Urinary bladder (tissue), 4 donors: ENCODE data around the gene TRAF4. TPM values are rescaled to one million over a fixed set of nuclear protein-coding genes. Genes with fewer than 3 reads are reported as not detected.
"Not testable (repeated sequence)": the region's sequence is repeated elsewhere in the genome, so short reads cannot be mapped to it uniquely, and the experiment has no call there.

Experiments used
- DNase-seq: peaks from one replicate; pipeline ENCODE4 v3.0.0-alpha.2; 2015; ENCODE audit errors: extremely low spot score
- H3K27ac ChIP-seq: one replicate; pipeline ENCODE4 v1.5.1; 2013; ENCODE audit warnings: low read depth, mild to moderate bottlenecking, moderate library complexity
- H3K36me3 ChIP-seq: one replicate; pipeline ENCODE4 v1.6.1; 2013; ENCODE audit warnings: mild to moderate bottlenecking, moderate library complexity; ENCODE audit not compliant: insufficient read depth
- H3K4me1 ChIP-seq: one replicate; pipeline ENCODE4 v1.6.1; 2013; ENCODE audit warnings: mild to moderate bottlenecking, moderate library complexity; ENCODE audit not compliant: insufficient read depth
- H3K4me3 ChIP-seq: one replicate; pipeline ENCODE4 v1.5.1; 2013; ENCODE audit warnings: low read depth, low read length
- WGBS: extraction: QIAGEN DNeasy Blood & Tissue Kit; methylation state at CpG from one replicate; pipeline ENCODE4 v1.1.7; 2013; 5-methylcytosine and 5-hydroxymethylcytosine counted together
- polyA plus RNA-seq: library from polyadenylated mRNA; stranded (reverse); fragments of 200-250 nt; gene quantifications from one replicate; pipeline ENCODE4 v1.2.3, GENCODE V29; 2013
- total RNA-seq: library from RNA; depleted of rRNA; stranded (reverse); fragments of >200 nt; gene quantifications from one replicate; pipeline ENCODE4 v1.2.3, GENCODE V29; 2014
- donor health status: healthy with polysubstance abuse.
- donor health status: healthy.

The TRAF4 gene
- total and polyA plus RNA-seq, 2 donors = 14.7 to 22.8 TPM

- DNase-seq = no peak
- peak overlapping the region; percentile 8 for H3K4me3 ChIP-seq
- 27% methylated on average over 18 of the region's 18 CpGs for WGBS
- peaks cover 2% of the 10 kb centered on the region for H3K4me1 ChIP-seq
- H3K36me3 ChIP-seq = peaks cover 3% of the 10 kb centered on the region
- peak overlapping the region; percentile 93 for H3K27ac ChIP-seq
These were observed 24.8 kb upstream of the TRAF4 start for GRCh38 chr17:28719021-28719433.

DNA sequence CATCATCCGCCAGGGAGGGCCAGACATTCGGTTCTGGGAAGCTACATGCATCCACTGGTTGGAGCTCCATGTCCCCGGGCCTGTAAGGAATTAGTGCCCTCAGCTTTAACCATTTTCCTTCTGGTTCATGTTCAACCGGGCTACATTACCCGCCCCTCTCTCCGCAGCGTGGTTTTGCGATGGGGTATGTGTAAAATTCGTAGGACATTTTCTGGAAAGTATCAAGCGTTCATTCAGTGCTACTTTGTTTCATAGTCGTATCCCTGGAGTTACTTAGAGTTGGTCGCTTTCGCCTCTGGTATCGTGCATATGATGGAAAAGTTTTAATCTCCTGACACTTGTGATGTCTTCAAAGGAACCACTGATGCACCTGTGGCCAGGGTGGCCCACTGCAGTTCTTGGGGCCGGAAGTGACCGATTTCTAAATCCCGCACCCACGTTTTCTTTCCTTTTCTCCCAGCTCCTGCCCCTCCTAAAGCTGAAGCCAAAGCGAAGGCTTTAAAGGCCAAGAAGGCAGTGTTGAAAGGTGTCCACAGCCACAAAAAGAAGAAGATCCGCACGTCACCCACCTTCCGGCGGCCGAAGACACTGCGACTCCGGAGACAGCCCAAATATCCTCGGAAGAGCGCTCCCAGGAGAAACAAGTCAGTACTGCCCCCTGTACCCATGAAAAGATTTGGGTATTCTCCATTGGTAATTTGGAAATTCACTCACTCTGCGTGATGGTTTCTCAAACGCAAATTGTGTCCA lies 23.4 kb upstream of the TRAF4 start:
- H3K4me1 ChIP-seq = peaks cover 2% of the 10 kb centered on the region
- peak overlapping the region; percentile 77 for H3K27ac ChIP-seq
- H3K36me3 ChIP-seq = peaks cover 2% of the 10 kb centered on the region
- WGBS = 3% methylated on average over 28 of the region's 30 CpGs
- peak overlapping the region; percentile 69 for H3K4me3 ChIP-seq
- no peak for DNase-seq

- H3K4me3 ChIP-seq = peak overlapping the region; percentile 69
- DNase-seq, H3K4me1 ChIP-seq, H3K27ac ChIP-seq, H3K36me3 ChIP-seq: not testable (repeated sequence)
- WGBS = 32% methylated on average over 19 of the region's 19 CpGs
These were observed 22.8 kb upstream of the TRAF4 start for GRCh38 chr17:28720997-28721329.

DNA sequence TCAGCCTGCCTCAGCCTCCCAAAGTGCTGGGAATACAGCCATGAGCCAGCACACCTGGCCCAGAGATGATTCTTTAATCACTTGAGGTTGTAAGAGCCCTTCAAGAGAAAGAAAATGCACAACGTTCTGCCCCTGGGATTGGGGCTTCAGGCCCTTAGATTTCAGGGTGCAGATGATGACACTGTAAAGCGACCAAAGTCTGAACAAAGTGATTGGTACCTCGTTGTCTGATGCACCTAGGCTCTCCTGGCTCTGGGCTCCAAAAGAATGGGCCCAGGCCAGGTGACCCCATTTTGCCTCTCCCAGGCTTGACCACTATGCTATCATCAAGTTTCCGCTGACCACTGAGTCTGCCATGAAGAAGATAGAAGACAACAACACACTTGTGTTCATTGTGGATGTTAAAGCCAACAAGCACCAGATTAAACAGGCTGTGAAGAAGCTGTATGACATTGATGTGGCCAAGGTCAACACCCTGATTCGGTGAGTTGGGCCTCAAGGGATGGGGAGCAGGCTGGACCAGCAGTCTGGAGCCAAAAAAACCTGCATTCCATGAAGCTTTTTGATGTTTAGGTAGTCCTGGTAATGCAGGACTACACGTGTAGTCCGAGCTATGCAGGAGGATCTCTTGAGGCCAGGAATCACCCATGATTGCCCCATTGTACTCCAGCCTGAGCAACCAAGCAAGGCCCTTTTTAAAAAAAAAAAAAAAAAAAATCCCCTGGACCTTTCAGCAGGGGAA lies 21.2 kb upstream of the TRAF4 start:
- peaks cover 2% of the 10 kb centered on the region for H3K36me3 ChIP-seq
- no peak overlapping the region for H3K4me3 ChIP-seq
- H3K27ac ChIP-seq = no peak overlapping the region
- 72% methylated on average over 7 of the region's 7 CpGs for WGBS
- H3K4me1 ChIP-seq = no peaks in the 10 kb centered on the region
- no peak for DNase-seq

DNA sequence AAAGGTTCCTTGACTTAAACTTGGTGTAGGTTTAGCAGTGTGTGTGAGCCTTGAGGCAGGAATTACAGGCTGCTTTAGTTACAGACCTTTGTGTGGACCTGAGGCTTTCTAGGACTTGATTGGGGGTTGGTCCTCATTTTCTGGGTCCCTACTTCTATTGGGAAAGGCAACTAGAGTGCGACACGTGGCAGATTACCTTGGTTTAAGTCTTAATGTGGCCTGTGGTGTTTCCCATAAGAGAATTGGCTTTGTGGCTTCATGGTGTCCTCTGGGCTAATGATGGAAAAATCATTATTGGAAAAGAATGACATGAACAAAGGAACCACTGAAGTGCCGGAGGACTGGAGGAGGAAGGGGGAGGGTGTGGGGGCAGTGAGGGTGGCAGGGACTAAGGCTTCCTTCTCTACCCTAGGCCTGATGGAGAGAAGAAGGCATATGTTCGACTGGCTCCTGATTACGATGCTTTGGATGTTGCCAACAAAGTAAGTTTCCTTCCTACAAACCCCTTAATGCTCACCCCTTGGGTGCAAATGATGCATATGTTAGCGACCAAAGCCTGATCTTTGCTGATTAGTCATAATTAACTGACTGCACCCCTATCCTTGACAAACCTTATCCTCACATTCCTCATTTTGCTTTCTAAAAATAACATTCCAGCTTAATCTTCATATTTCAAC lies 20.5 kb upstream of the TRAF4 start:
- no peak for DNase-seq
- H3K4me1 ChIP-seq = no peaks in the 10 kb centered on the region
- no peak overlapping the region for H3K4me3 ChIP-seq
- WGBS = 78% methylated on average over 6 of the region's 6 CpGs
- H3K27ac ChIP-seq = no peak overlapping the region
- peaks cover 2% of the 10 kb centered on the region for H3K36me3 ChIP-seq

DNA sequence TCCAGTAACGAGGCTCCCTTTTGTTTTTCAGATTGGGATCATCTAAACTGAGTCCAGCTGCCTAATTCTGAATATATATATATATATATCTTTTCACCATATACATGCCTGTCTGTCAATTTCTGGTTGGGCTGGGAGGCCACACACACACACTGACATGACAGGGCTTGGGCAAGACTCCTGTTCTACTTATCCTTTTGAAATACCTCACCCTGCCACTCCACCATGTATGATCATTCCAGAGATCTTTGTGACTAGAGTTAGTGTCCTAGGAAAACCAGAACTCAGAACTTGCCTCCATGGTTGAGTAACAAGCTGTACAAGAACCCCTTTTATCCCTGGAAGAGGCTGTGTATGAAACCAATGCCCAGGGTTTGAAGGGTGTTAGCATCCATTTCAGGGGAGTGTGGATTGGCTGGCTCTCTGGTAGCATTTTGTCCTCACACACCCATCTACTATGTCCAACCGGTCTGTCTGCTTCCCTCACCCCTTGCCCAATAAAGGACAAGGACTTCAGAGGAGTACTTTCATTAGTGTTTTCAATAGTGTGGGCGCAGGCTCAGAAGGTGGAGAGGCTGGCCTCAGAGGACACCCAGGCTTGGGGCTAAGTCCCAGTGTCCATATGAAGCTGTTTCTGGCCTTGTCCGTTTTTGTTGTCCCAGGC lies 19.8 kb upstream of the TRAF4 start:
- WGBS = 77% methylated on average over 4 of the region's 4 CpGs
- not testable (repeated sequence) for H3K4me1 ChIP-seq

DNA sequence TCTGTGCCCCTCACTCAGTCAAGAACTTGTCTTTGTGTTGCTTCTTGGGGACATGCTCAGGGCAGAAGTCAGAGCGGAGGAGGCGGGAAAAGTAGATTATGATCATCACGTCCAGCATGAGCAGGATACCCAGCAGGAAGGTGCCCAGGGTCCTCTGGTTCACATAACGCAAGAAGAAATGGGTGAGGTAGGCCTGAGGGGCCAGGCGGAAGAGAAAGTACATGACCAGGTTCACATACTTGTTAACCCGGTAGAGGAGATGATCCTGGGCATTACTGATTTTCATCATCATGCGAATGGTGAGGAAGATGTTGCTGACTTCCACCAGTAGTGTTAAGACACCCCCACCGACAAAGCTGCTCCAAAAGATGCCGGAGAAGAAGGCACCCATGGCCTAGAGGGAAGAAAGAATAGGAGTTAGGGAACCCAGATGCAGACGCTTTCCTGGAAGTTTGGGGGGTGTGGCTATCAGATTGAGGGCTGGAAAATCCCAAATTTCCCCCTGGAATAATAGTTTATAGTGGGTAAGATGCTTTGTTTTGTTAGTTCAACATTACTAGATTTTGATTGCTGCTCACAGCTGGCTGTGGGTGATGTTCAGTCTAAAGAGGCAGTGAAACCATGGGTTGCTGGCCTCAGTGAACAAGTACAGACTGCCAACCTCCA lies 19.2 kb upstream of the TRAF4 start:
- WGBS = 74% methylated on average over 10 of the region's 10 CpGs
- no peaks in the 10 kb centered on the region for H3K4me1 ChIP-seq
- DNase-seq = no peak
- no peak overlapping the region for H3K27ac ChIP-seq
- H3K4me3 ChIP-seq = no peak overlapping the region
- peaks cover 2% of the 10 kb centered on the region for H3K36me3 ChIP-seq

More for the DNA sequence above, 19.8 kb upstream of the TRAF4 start:
- DNase-seq, H3K36me3 ChIP-seq, H3K4me3 ChIP-seq, H3K27ac ChIP-seq: not testable (repeated sequence)

GRCh38 chr17:28725166-28725659 lies 18.6 kb upstream of the TRAF4 start:
- DNase-seq = no peak
- Histone ChIP-seq H3K4me3 (no peak overlapping the region), H3K27ac (peak overlapping the region; percentile 14), H3K4me1 (no peaks in the 10 kb centered on the region), H3K36me3 (peaks cover 2% of the 10 kb centered on the region)
- 24% methylated on average over 20 of the region's 20 CpGs for WGBS

DNA sequence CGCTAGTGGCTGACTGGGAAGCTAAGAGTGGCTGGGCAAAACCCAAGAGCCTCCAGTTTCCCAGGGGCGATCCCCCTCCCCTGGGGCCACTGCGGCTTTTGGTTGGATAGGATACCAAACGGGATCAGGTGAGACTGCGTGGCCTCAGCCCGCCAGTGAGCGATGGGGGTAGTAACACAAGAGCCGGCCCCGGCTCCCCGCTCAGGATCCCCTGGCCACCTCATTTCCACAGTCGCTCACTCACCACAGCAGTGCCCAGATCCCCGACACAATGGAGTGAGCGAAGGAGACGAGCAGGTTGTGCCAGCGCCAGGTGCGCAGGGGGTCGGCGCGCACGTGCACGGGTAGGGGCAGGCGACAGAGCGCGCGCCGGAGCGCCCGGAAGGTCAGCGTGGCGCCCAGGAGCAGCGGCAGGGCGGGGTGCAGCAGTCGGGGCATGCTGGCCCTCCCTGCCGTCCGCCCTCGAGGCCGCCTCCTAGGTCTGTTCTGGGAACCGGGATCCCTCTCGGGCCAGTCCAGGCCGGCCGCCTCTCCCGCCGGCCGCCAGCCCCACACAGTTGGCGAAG lies 18.1 kb upstream of the TRAF4 start:
- DNase-seq = no peak
- peak overlapping the region; percentile 53 for H3K4me3 ChIP-seq
- H3K4me1 ChIP-seq = no peaks in the 10 kb centered on the region
- peaks cover 2% of the 10 kb centered on the region for H3K36me3 ChIP-seq
- peak overlapping the region; percentile 72 for H3K27ac ChIP-seq
- WGBS = under 1% methylated on average over 45 of the region's 45 CpGs

DNA sequence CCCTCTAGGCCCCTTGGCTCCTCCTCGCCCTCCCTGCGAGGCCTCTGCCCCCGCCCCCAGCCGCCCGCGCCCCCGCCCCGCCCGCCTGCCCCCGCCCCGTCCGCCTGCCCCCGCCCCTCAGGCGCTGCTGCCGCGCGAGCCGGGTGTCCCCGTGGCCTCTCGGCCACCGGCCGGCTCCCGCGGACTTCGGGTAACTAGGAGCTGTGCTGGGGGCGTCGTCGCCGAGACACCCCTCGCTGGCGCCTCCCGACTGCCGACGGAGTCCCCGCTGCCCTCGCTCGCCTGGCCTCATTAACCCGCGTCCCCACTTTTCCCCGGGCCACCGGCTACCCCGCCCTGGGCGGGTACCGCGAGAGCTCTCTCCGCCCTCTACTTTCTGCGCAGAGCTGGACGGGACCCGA lies 17.6 kb upstream of the TRAF4 start, which contains the start of gene TLCD1:
Gene TLCD1, minus strand, starts transcription at position 8 of the 401 bp plus-strand sequence. CDS start 136 bp downstream, outside the sequence.
- Histone ChIP-seq H3K4me3 (peak within 1 kb of the TSS; percentile 53), H3K4me1 (no peaks in the 10 kb centered on the region), H3K27ac (peak within 1 kb of the TSS; percentile 72), H3K36me3 (peaks cover 2% of the 10 kb centered on the region)
- no peak for DNase-seq
- under 1% methylated on average over 49 of the region's 49 CpGs for WGBS

GRCh38 chr17:28726627-28727491 lies 17.0 kb upstream of the TRAF4 start:
- Histone ChIP-seq H3K36me3 (peaks cover 2% of the 10 kb centered on the region), H3K4me1 (no peaks in the 10 kb centered on the region), H3K27ac (peak overlapping the region; percentile 64), H3K4me3 (peak overlapping the region; percentile 53)
- WGBS = under 1% methylated on average over 57 of the region's 57 CpGs
- no peak for DNase-seq
